Endothelial cell of umbilical vein (primary cell): Measurements from ENCODE around the gene GDF2. TPM values are rescaled to one million over a fixed set of nuclear protein-coding genes. Genes with fewer than 3 reads are reported as not detected.

ENCODE experiments used
- BruUV-seq: library from RNA; stranded (reverse); fragments of 400-500 nt; replicated peaks from 2 replicates; lab custom pipeline; 2021; lab: Mats Ljungman, UMichigan
- CTCF ChIA-PET: fragments of 300-600, 350-600 bp; sonication (Branson Sonifier 250); formaldehyde crosslinking; loops from one replicate; lab custom pipeline; 2021; ENCODE audit warnings: antibody characterized with exemption, inconsistent platforms; lab: Charles Lee
- POLR2A ChIA-PET: fragments of 300-600, 350-600 bp; sonication (Branson Sonifier 250); formaldehyde crosslinking; loops from one replicate; lab custom pipeline; 2021; ENCODE audit warnings: antibody characterized with exemption, inconsistent platforms; lab: Charles Lee
- DNase-seq: peaks from one replicate; pipeline ENCODE4 v3.0.0-alpha.2; 2011; ENCODE audit warnings: low read depth, low spot score
- FAIRE-seq: peaks from 2 replicates; lab custom pipeline; 2011; peaks lifted over from hg19 to GRCh38; lab: Jason Lieb, UNC
- H2AFZ ChIP-seq: 2 replicates; pipeline ENCODE4 v1.6.0; 2012; ENCODE audit warnings: low read depth, low read length, control low read depth, inconsistent platforms
- H3K27ac ChIP-seq: 2 replicates; pipeline ENCODE4 v1.5.1; 2011; ENCODE audit warnings: low read depth, mild to moderate bottlenecking, control low read depth, low read length, moderate library complexity; ENCODE audit not compliant: insufficient read depth
- H3K27me3 ChIP-seq, 2 experiments: 2 replicates each; pipeline versions ENCODE4 v1.6.0 to v1.6.1; 2011; ENCODE audit warnings: low read length in 2 of 2, mixed read lengths in 1 of 2; ENCODE audit not compliant: control insufficient read depth in 2 of 2, insufficient read depth in 2 of 2
- H3K36me3 ChIP-seq, 2 experiments: 2 replicates in 1 of 2; 3 replicates in 1 of 2; pipeline ENCODE4 v1.5.1; 2011; ENCODE audit warnings: low read length in 2 of 2, mild to moderate bottlenecking in 1 of 2, moderate library complexity in 1 of 2; ENCODE audit not compliant: control insufficient read depth in 2 of 2, insufficient read depth in 2 of 2; ENCODE audit errors: extremely low read depth in 1 of 2
- H3K4me1 ChIP-seq: 3 replicates; pipeline ENCODE4 v1.5.1; 2011; ENCODE audit warnings: mild to moderate bottlenecking, low read length; ENCODE audit not compliant: control insufficient read depth, insufficient read depth; ENCODE audit errors: extremely low read depth
- H3K4me2 ChIP-seq: 2 replicates; pipeline ENCODE4 v1.6.1; 2011; ENCODE audit warnings: low read length, control low read depth, mixed read lengths; ENCODE audit not compliant: insufficient read depth
- H3K4me3 ChIP-seq, 3 experiments: fragments of 200-600 bp in 1 of 3; sonication (generic), shearing (Covaris generic) in 1 of 3; replicated peaks in 1 of 3; 2 replicates each; pipeline ENCODE4 v1.5.1; 2011 to 2016; ENCODE audit warnings: control low read depth in 3 of 3, low read length in 3 of 3, mild to moderate bottlenecking in 2 of 3, inconsistent platforms in 1 of 3, low read depth in 1 of 3, moderate library complexity in 1 of 3; ENCODE audit not compliant: insufficient read depth in 1 of 3
- H3K79me2 ChIP-seq: 2 replicates; pipeline ENCODE4 v1.6.0; 2012; ENCODE audit warnings: low read length, inconsistent platforms; ENCODE audit not compliant: control insufficient read depth, insufficient read depth
- H3K9ac ChIP-seq: replicated peaks from 2 replicates; pipeline ENCODE3; 2011; ENCODE audit warnings: low read length, control low read depth; ENCODE audit not compliant: insufficient read depth; ENCODE audit errors: extremely low read depth
- H3K9me1 ChIP-seq: replicated peaks from 3 replicates; pipeline ENCODE4 v1.6.0; 2011; ENCODE audit warnings: mild to moderate bottlenecking, low read length; ENCODE audit not compliant: control insufficient read depth, insufficient read depth; ENCODE audit errors: extremely low read depth
- H3K9me3 ChIP-seq: replicated peaks from 2 replicates; pipeline ENCODE4 v1.5.1; 2012; ENCODE audit warnings: low read length, inconsistent platforms; ENCODE audit not compliant: control insufficient read depth, insufficient read depth
- H4K20me1 ChIP-seq: replicated peaks from 2 replicates; pipeline ENCODE3; 2011; ENCODE audit warnings: mild to moderate bottlenecking, low read length; ENCODE audit not compliant: control insufficient read depth, insufficient read depth; ENCODE audit errors: extremely low read depth
- EZH2 ChIP-seq: IDR thresholded peaks from 2 replicates; pipeline ENCODE4 v1.6.1; 2012; ENCODE audit warnings: borderline replicate concordance, low read depth, mild to moderate bottlenecking, moderate library complexity, low read length, inconsistent platforms; ENCODE audit not compliant: severe bottlenecking
- FOS ChIP-seq: IDR thresholded peaks from 2 replicates; pipeline ENCODE4 v1.6.1; 2011; ENCODE audit warnings: mild to moderate bottlenecking, low read length, moderate library complexity, borderline replicate concordance; ENCODE audit not compliant: insufficient read depth
- GATA2 ChIP-seq: IDR thresholded peaks from 2 replicates; pipeline ENCODE4 v1.7.0; 2011; ENCODE audit warnings: low read depth, mild to moderate bottlenecking, moderate library complexity, mixed read lengths, low read length; ENCODE audit not compliant: insufficient read length, insufficient read depth
- JUN ChIP-seq: IDR thresholded peaks from 2 replicates; pipeline ENCODE4 v1.6.1; 2011; ENCODE audit warnings: borderline replicate concordance, low read depth; ENCODE audit not compliant: insufficient read length, insufficient read depth
- MYC ChIP-seq: IDR thresholded peaks from one replicate; pipeline ENCODE4 v1.6.1; 2011; ENCODE audit warnings: mild to moderate bottlenecking, low read depth, low read length
- POLR2A ChIP-seq: IDR thresholded peaks from 2 replicates; pipeline ENCODE4 v1.6.1; 2012; ENCODE audit warnings: low read depth, mild to moderate bottlenecking, control low read depth, low read length
- POLR2AphosphoS5 ChIP-seq: IDR thresholded peaks from 2 replicates; pipeline ENCODE4 v1.6.1; 2012; ENCODE audit warnings: low read depth, mild to moderate bottlenecking, control low read depth, low read length, moderate library complexity; ENCODE audit not compliant: insufficient read depth
- dilution Hi-C: fragments of 300-500 bp; cut with MboI; formaldehyde crosslinking; loops from one replicate; pipeline ENCODE4 v1.15.0; 2019; ENCODE audit warnings: low sequenced_read_pairs; ENCODE audit not compliant: extremely low pct_ligation_motif_present
- intact Hi-C: fragments of 100-400 bp; cut with micrococcal nuclease; formaldehyde crosslinking; loops from one replicate; pipeline ENCODE4 v1.10.0; 2022
- polyA plus RNA-seq, 4 experiments: library from polyadenylated mRNA; depleted of rRNA in 3 of 4; stranded (reverse) in 3 of 4; unstranded in 1 of 4; fragments of >200 nt; gene quantifications; 2 replicates each; pipeline versions ENCODE4 v1.2.1 to v1.2.3, GENCODE V29; 2011 to 2012; ENCODE audit warnings: missing spikeins in 1 of 4
- total RNA-seq: library from RNA; stranded (reverse); gene quantifications from 2 replicates; pipeline ENCODE4 v1.2.3, GENCODE V29; 2021
- TF ChIP-seq, protein P1 (sequence below), 2 donors: IDR thresholded peaks; 1 replicate in 1 of 2; 2 replicates in 1 of 2; pipeline ENCODE4 v1.5.1; 2011; ENCODE audit warnings: low read length in 2 of 2, mild to moderate bottlenecking in 2 of 2, moderate library complexity in 2 of 2, control low read depth in 1 of 2, inconsistent platforms in 1 of 2, low read depth in 1 of 2; ENCODE audit not compliant: insufficient read depth in 1 of 2; ENCODE audit errors: extremely low read depth in 1 of 2
- TF ChIP-seq, protein P2 (sequence below): IDR thresholded peaks from 2 replicates; pipeline ENCODE4 v1.6.1; 2011; ENCODE audit not compliant: insufficient read depth, insufficient read length

The GDF2 gene
- total and polyA plus RNA-seq, 2 donors (not counting 3 experiments of a cell fraction or from before 2014, with no cell fraction given) = not detected

DNA sequence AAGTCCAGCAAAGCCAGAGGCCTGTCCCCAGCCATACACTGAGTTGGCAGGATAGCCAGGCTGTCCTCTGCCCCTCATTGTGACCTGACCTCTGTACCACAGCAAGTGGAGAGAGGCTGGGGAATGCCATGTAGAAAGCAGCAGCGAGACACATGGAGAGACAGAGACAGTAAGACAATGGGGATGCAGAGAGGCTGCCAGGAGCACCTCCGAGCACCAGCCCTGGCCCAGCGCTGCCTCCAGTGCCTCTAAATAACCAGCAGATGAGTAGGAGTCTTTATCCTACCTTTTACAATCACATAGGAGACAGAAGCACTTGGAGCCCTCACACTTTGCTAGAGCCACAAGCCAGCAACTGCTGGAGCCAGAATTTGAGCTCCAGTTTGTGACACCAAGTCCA, 8.1 kb downstream of the GDF2 start:
- Histone ChIP-seq H3K4me3 (no peak overlapping the region), H3K27ac (no peak overlapping the region), H2AFZ (no peak overlapping the region), H4K20me1 (no peaks in the 10 kb centered on the region), H3K4me2 (no peak overlapping the region), H3K4me1 (no peaks in the 10 kb centered on the region), H3K9me1 (no peaks in the 10 kb centered on the region), H3K9ac (no peak overlapping the region), H3K27me3 (no peaks in the 10 kb centered on the region), H3K36me3 (no peaks in the 10 kb centered on the region), H3K9me3 (no peaks in the 10 kb centered on the region), H3K79me2 (no peaks in the 10 kb centered on the region)
- DNase-seq = no peak
- CTCF ChIA-PET = no interaction called here
- intact Hi-C loops (no loop called here), dilution Hi-C loops (no loop called here)
- FAIRE-seq = no peak
- BruUV-seq = no TSS peak
- TF ChIP-seq, protein P1, sequence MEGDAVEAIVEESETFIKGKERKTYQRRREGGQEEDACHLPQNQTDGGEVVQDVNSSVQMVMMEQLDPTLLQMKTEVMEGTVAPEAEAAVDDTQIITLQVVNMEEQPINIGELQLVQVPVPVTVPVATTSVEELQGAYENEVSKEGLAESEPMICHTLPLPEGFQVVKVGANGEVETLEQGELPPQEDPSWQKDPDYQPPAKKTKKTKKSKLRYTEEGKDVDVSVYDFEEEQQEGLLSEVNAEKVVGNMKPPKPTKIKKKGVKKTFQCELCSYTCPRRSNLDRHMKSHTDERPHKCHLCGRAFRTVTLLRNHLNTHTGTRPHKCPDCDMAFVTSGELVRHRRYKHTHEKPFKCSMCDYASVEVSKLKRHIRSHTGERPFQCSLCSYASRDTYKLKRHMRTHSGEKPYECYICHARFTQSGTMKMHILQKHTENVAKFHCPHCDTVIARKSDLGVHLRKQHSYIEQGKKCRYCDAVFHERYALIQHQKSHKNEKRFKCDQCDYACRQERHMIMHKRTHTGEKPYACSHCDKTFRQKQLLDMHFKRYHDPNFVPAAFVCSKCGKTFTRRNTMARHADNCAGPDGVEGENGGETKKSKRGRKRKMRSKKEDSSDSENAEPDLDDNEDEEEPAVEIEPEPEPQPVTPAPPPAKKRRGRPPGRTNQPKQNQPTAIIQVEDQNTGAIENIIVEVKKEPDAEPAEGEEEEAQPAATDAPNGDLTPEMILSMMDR (IDR thresholded peaks at IDR 0.05; ENCODE audit: extremely low read depth in 1 of 2, insufficient read depth in 1 of 2, low read depth in 1 of 2, low read length in 2 of 2) = no peak
- TF ChIP-seq EZH2 = no peak
- TF ChIP-seq FOS = no peak
- TF ChIP-seq POLR2AphosphoS5 = no peak
- no peak for TF ChIP-seq MYC
- TF ChIP-seq, protein P2, sequence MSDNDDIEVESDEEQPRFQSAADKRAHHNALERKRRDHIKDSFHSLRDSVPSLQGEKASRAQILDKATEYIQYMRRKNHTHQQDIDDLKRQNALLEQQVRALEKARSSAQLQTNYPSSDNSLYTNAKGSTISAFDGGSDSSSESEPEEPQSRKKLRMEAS = no peak
- no peak for TF ChIP-seq POLR2A
- no peak for TF ChIP-seq GATA2
- no peak for TF ChIP-seq JUN
- POLR2A ChIA-PET = no interaction called here
